ENCODE results near the gene FHAD1. TPM values are rescaled to one million over a fixed set of nuclear protein-coding genes. Genes with fewer than 3 reads are reported as not detected.
A peak's percentile ranks its signal among the peaks of the same experiment; 100 is the strongest.

FHAD1 gene
- total and polyA plus RNA-seq, 2 of the 13 experiments (the other 11 are each of a cell fraction or from before 2014, with no cell fraction given) = not detected

- 0 out of 2 replicates have a peak, but pooled peaks have one; percentile 44 for TF ChIP-seq ZNF224 (CRISPR knock-in tag; IDR thresholded peaks at IDR 0.05)
- TF ChIP-seq HIVEP1 (CRISPR knock-in tag; IDR thresholded peaks at IDR 0.05) = no peak
- TF ChIP-seq ZNF720 (CRISPR knock-in tag; IDR thresholded peaks at IDR 0.05) = no peak
- TF ChIP-seq, protein P1, sequence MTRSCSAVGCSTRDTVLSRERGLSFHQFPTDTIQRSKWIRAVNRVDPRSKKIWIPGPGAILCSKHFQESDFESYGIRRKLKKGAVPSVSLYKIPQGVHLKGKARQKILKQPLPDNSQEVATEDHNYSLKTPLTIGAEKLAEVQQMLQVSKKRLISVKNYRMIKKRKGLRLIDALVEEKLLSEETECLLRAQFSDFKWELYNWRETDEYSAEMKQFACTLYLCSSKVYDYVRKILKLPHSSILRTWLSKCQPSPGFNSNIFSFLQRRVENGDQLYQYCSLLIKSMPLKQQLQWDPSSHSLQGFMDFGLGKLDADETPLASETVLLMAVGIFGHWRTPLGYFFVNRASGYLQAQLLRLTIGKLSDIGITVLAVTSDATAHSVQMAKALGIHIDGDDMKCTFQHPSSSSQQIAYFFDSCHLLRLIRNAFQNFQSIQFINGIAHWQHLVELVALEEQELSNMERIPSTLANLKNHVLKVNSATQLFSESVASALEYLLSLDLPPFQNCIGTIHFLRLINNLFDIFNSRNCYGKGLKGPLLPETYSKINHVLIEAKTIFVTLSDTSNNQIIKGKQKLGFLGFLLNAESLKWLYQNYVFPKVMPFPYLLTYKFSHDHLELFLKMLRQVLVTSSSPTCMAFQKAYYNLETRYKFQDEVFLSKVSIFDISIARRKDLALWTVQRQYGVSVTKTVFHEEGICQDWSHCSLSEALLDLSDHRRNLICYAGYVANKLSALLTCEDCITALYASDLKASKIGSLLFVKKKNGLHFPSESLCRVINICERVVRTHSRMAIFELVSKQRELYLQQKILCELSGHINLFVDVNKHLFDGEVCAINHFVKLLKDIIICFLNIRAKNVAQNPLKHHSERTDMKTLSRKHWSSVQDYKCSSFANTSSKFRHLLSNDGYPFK (CRISPR knock-in tag; IDR thresholded peaks at IDR 0.05; ENCODE audit: borderline replicate concordance) = no peak
- peak; percentile 45; the same call in 1 of the 2 replicates for TF ChIP-seq ETV5 (CRISPR knock-in tag; IDR thresholded peaks at IDR 0.05; ENCODE audit: borderline replicate concordance)
- TF ChIP-seq CCAR2 (optimal IDR thresholded peaks at IDR 0.05; ENCODE audit: low read depth, low read length) = no peak
- no peak for TF ChIP-seq ZNF768 (CRISPR knock-in tag; IDR thresholded peaks at IDR 0.05)
- no peak for TF ChIP-seq E2F5 (CRISPR knock-in tag; conservative IDR thresholded peaks at IDR 0.05)
- TF ChIP-seq ZKSCAN8 (CRISPR knock-in tag; IDR thresholded peaks at IDR 0.05; ENCODE audit: borderline replicate concordance) = 0 out of 2 replicates have a peak, but pooled peaks have one; percentile 69
- TF ChIP-seq ZNF296 (CRISPR knock-in tag; conservative IDR thresholded peaks at IDR 0.05) = no peak
- peak; percentile 64 for TF ChIP-seq CEBPG (CRISPR knock-in tag; IDR thresholded peaks at IDR 0.05)
- TF ChIP-seq ZFP41 (CRISPR knock-in tag; IDR thresholded peaks at IDR 0.05; ENCODE audit: borderline replicate concordance) = no peak
- 0 out of 2 replicates have a peak, but pooled peaks have one; percentile 14 for TF ChIP-seq ZNF670 (CRISPR knock-in tag; IDR thresholded peaks at IDR 0.05; ENCODE audit: borderline replicate concordance)
- no peak for TF ChIP-seq KMT2A (CRISPR knock-in tag; IDR thresholded peaks at IDR 0.05)
- no peak for TF ChIP-seq GABPA (IDR thresholded peaks at IDR 0.05; ENCODE audit: low read depth, low read length)
- TF ChIP-seq GABPA (CRISPR knock-in tag; IDR thresholded peaks at IDR 0.05; ENCODE audit: low read depth) = peak; percentile 38; the same call in 1 of the 2 replicates
- peak; percentile 52; the same call in 1 of the 2 replicates for TF ChIP-seq ZNF12 (CRISPR knock-in tag; IDR thresholded peaks at IDR 0.05)
- 0 out of 2 replicates have a peak, but pooled peaks have one; percentile 22 for TF ChIP-seq ZNF567 (CRISPR knock-in tag; IDR thresholded peaks at IDR 0.05; ENCODE audit: borderline replicate concordance)
- TF ChIP-seq FOSL2 (CRISPR knock-in tag; IDR thresholded peaks at IDR 0.05) = peak; percentile 93
- TF ChIP-seq, protein P2, sequence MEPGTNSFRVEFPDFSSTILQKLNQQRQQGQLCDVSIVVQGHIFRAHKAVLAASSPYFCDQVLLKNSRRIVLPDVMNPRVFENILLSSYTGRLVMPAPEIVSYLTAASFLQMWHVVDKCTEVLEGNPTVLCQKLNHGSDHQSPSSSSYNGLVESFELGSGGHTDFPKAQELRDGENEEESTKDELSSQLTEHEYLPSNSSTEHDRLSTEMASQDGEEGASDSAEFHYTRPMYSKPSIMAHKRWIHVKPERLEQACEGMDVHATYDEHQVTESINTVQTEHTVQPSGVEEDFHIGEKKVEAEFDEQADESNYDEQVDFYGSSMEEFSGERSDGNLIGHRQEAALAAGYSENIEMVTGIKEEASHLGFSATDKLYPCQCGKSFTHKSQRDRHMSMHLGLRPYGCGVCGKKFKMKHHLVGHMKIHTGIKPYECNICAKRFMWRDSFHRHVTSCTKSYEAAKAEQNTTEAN (CRISPR knock-in tag; conservative IDR thresholded peaks at IDR 0.05) = peak; percentile 56; the same call in 1 of the 2 replicates
- TF ChIP-seq ZSCAN5A (CRISPR knock-in tag; IDR thresholded peaks at IDR 0.05; ENCODE audit: borderline replicate concordance) = peak; percentile 29; the same call in 1 of the 2 replicates
- peak; percentile 80 for TF ChIP-seq NR2F6 (IDR thresholded peaks at IDR 0.05)
- TF ChIP-seq NR2F6 (CRISPR knock-in tag; IDR thresholded peaks at IDR 0.05) = no peak; the same call in 1 of the 2 replicates
- TF ChIP-seq ZNF792 (CRISPR knock-in tag; IDR thresholded peaks at IDR 0.05) = peak; percentile 35; the same call in 1 of the 2 replicates
These were observed 109.1 kb downstream of the FHAD1 start (continued) for GRCh38 chr1:15355968-15356625.

Measured in HepG2 (cell line).